GM18909 (cell line): ENCODE results near the gene BCL2.

Source experiments
- ATAC-seq: cut with Tn5 transposase; IDR thresholded peaks from one replicate; pipeline ENCODE4 v1.9.1; 2021; ENCODE audit warnings: mild to moderate bottlenecking; ENCODE audit not compliant: unreplicated experiment, poor library complexity

BCL2 gene

DNA sequence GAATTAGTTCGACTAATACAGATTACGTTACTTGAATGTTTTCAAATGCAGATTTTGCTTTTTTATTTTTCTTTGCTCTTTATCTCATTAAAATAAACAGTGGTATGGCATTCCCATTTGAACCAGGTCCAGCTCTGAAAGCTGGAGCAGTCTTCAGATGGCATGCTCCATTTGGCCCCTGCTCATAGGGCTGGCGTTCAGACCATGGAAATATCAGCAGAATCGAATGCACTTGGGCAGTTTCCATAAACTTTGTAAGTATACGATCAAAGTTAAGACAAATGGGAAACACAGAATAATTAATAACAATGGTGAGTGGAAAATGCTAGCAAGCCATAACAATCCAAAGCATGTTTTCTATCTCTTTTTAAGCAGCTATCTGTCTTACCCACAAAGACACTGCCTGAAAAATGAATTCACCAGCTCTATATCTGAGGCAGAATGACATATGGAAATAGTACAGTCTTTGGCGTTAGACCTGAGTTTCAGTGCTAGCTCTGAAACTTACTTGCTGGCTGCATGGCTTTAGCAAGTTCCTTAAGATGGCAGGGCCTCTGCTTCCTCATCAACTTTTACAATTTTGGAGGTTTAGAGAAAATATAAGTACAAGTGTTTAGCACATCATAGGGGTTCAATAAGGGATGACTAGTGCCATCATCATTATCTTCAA is 131.6 kb downstream of the BCL2 start:
- peak; percentile 41 for ATAC-seq

DNA sequence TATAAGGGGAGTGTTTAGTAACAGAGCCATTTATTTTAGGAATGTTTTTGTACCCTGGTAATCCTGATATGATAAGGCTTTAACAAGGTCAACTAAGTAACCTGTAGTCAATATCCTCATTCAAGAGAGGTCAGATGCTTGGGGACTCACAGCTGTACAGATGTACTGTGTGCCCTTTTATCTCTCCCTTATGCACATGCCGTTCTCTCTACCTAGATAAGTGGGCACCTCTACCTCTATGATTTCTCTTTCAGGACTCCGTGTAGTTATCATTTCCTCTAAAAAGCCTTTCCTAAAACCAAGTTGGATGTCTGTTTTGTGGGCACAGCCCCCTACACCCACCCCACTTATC is 132.4 kb downstream of the BCL2 start:
- no peak for ATAC-seq

DNA sequence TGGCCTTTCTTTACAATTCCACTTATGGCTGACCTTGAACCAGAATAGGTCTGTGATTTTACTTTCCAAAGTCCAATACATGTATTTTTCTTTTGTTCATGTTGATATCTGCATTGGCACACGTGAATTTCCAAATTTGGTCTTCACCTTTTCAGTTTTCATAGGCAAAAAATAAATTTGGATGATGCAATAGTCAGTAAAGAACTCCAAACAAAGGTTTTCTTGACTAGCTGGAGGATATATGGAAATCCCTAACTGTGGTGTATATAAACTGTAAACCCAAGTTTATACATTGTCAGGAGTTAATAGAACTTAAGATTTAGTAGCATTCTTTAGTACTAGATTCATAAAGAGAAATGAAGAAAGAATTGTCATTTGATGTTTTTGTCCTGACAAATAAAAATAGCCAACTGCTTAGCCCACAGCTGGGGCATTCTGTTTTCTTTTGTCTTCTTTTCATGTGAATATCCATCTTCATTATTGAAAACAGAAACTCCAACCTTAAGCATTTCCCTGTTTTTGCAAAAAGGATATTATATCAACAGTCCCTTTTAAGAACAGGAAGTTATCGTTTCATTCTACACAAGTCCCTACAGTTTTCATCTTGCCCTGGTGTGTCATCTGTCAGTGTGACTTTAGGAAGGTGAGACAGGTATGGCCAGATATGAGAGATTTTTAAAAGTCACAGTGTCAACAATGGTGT is 132.9 kb downstream of the BCL2 start:
- ATAC-seq = no peak

DNA sequence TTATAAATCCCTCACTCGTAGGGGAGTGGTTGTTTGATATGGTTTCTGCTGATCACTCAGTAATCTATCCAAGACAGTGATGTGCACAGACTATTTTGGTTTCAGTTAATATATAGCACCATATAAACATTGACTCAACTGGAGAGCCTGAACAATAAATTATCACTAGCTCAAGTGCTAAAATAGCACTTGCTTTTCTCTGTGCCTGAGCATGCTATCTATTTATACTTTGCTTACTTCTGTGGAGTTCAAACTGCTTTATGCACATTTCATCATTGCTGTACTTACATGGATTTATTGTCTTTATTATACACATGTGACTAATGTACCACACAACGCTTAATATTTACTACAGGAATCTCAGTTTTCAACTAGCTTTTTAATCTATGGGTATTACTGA is 133.6 kb downstream of the BCL2 start:
- no peak for ATAC-seq

DNA sequence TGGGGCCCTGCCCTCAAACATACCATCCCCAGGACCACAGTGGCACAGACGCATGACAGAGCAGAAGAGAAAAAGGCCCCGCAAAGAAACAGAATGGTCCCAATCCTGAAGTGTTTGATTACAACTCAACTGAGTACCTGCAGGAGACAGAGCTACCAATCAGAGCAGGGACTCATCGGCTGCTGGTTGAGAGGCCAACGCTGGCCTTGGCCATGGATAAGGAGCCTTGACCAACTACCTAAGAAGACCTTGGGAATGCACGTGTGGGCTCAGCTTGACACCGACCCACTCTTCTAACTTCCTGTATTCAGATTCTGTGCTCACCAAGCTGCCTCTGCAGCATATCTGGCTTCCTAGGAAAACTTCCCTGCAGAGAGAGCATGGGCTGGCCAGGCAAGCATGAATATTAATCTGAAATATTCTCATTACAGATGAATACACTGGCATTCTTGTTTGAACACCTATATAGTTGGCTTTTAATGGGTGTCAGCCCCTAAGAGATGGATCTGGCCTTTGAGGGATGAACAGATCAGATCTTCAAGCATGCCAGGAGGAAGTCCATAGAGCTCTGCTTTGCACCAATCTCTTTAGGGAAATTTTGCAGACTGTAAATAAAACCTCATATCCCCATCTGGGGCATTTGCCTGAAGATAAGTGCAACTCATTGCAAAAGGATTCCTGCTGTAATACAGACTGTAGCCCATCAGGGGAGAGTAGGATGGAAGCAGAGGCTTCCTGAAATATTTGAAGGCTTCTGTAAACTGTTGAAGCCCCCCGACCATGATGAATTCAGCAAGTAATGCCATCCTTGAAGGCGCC is 135.4 kb downstream of the BCL2 start:
- no peak for ATAC-seq

DNA sequence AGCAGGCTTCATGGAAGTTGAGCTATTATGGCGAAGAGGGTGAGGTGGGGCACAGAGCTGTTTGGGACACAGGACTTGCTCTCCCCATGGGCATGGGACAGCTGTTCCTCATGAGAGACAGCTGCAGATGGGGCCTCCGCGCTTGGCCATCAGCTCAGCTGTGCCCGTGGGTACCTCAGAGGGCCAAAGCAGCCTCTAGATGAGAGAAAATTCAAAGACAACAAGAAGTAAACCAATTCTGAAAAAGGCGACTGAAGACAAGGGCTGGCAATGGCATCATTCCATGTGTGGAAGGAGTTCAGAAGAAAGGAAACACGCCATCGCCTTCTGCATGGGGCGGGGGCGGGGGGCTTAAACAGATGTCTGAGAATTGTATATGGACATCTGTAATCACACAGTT is 136.2 kb downstream of the BCL2 start:
- ATAC-seq = no peak

DNA sequence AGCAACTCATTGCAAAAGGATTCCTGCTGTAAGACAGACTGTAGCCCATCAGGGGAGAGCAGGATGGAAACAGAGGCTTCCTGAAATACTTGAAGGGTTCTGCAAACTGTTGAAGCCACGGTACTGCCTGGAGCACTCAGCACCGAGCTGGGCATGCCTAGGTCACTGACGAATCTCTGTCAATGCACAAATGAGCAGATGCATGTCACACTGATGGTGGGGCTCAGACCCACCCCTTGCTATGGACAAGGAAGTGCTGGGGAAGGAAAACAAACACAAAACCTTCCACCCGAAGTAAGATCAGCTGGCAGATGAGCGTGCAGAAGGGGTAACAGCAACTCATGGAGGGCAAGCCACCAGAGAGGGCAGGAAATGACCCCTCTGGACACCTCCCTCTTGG is 136.7 kb downstream of the BCL2 start:
- no peak for ATAC-seq

DNA sequence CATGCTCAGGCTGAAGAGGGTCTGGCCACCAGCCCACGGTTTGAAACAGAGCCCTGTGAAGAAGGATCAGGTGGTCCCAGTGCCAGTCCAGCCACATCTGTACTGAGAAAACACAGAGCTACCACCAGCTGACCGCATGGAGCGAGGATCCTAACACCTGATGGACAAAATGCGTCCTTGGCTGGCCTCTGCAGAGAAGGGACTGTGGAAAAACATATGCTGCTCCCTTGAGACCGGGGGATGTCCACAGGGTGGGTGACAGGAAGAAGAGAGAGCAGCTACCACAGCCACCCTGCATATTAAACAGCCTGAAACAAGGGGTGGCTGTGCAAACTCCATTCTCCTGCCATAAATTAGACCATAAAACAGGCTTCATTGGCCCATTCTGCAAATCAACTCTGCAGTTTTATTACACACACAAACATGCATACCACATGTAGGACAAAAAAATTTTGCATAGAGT is 137.2 kb downstream of the BCL2 start:
- no peak for ATAC-seq

DNA sequence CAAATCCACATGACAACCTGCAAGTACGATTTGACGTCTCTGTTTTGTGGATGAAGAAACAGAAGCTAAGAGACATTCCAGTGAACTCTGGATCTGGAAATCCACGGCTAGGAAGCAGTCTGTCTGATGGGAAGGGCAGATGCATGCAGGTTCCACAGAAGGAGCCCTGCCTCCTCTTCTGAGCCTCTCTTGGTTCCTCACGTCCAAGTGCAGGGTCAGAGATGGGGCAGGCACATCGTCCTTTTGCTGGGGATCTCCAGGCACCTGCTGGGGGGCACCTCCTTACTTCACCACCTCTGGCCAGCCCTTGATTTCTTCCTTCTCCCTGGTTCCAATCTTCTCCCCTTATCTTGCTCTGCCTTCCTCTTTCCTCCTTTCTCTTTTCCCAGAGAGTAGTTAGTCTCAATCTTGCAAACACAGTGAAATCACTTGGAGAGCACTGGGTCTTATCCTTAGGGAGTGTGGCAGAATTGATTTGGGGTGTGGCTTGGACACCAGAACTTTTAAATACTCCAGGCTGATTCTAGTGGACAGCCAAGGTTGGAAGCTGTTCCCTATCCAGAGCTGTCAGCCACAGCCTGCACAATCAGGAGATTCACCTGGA is 137.8 kb downstream of the BCL2 start:
- ATAC-seq = no peak

DNA sequence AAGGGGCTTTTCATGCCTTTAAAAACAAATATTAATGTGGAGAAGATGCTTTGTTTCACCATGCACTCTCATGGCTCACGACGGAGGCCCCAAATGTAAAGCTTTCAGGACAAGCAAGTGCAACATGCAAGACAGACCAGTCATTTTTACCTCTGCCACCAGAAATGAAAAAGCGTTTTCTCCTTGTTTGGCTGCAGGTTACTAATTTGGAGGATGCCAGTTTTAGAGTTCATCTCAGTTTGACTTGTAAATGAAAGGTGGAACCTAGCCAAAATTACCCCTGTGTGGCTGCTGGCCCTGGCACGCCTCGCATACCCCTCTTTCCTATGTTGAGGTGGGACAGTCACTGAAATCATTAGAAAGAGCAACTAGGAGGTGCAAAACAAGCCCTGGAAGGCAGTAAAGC is 138.6 kb downstream of the BCL2 start:
- ATAC-seq = peak; percentile 59

DNA sequence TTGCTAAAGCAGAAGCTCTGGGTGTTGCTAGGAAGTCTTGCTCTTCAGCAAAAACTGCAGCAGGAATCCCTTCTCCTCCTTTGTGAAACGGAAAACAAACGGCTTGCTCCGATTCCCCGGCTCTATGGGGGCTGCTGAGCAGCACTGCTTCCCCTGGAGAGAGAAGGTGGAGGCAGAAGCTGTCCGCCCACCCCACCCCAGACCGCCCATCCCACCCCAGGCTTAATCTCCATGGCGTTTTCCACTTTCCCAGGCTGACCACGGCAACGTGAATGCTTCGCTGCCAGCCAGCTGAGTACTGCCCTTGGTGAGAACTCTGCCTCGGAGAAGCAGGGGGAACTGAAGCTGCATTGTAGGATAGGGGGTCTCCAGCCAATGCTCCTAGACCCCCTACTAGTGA is 139.2 kb downstream of the BCL2 start:
- ATAC-seq = no peak

DNA sequence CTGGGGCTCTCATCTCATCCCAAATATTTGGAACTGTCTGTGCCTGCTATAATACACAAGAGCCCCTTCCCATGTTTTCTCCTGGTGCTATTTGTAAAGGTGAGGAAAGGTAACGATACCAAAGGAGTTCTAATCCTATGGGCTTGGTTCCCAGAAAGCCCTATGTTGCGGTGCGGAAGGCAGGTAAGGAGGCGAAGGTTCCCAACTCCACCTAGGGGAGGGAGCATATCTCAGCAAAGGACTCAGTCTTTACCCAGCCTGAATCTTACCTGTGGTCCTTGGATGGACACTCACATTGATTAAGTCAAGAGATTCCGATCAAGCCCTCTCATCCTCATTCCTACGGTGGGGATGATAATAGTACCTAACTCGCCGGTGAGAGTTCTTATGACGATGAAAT is 140.1 kb downstream of the BCL2 start:
- no peak for ATAC-seq

DNA sequence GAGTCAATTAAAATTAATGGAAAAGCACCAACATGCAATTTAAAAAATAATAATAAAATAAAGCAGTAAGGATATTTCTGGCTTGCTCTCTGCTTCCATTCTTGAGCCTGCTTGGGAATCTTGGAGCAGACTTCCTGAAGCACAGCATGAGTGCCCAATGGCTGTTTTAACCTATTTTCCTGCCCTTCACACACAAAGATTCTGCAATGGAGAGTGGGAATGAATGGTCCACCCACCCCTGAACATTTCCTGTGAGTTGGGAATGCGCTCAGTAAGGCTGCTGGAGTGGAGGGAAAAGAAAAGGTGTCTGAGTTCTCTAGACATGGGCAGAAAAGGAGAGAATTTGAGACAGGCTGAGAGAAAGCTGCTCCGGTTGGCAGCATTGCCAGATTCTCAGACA is 140.6 kb downstream of the BCL2 start:
- ATAC-seq = no peak

DNA sequence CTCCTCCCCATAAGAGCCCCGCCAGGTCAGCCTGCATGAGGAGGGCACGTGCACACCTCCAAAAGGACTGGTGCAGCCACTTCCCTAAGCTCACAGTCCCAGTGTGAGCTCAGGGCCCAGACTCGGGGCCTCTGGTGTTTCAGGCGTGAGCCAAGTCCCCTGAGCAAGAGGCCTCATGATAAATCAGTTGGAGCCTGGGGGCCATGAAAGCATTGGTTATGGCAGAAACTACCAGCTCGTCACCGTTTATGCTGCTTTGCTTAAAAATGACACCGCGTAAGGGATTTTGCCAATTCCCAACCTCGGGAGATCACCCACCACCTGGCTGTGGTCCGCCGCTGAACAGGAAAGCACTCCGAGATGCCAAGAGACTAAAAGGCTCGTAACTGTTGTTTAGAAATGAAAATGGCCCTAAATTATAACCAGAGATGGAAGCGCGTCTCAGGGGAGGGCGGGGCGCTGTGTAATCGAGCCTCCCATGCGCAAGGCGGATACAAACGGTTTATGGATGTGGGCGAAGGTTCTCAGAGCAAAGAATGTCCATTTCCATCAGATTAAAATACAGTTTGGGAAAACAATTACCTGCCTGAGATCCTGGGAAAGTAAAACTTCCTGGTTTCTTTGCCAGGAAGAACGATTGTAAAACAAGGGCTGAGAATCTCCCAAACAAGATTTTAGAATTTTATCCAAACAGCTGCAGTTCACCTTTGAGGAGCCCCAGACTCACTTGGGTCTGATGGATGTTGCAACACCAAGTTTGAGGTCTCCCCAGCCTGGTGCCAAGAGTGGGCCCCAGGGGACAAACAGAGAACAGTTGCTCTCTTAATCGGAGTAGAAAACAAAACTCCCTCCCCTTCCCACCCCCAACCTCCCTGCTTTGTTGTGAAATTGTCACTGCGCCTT is 141.4 kb downstream of the BCL2 start:
- peak; percentile 31 for ATAC-seq

DNA sequence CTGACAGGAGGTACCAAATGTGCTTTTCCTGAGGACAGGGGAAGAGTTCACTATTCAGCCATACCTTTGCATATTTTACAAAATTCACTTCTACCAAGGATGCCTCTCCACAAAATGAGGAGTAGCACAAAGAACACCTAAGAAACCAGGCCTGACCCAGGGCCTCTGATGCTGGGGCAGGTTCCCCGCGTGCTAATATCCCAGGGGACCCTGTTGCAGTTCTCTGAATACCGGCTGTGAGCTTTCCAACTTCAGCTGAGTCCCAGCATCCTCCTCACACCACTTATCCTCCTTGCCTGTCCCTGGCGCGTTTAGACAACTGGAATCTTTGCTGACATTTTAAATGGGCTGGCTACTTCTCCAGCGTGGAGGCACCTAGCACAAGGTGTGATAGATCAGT is 142.3 kb downstream of the BCL2 start:
- ATAC-seq = no peak

DNA sequence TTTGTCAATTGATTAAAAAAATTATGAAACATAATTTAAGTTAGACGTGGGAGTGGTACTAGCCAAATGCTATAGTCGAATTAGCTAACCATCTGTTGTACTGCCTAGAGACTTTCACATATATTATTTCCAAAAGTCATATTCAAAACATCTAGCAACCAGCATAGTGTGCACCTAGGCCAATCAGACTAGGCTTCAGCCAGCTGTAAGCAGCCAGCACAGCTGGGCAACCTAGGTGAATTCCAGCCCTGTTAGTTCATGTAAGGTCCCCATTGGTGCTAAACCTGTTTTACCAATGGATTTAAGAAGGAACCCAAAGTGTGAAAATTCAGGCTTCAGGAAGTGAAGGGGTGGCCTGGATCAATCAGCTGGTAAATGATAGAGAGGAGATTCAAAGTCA is 144.3 kb downstream of the BCL2 start:
- ATAC-seq = peak; percentile 50

DNA sequence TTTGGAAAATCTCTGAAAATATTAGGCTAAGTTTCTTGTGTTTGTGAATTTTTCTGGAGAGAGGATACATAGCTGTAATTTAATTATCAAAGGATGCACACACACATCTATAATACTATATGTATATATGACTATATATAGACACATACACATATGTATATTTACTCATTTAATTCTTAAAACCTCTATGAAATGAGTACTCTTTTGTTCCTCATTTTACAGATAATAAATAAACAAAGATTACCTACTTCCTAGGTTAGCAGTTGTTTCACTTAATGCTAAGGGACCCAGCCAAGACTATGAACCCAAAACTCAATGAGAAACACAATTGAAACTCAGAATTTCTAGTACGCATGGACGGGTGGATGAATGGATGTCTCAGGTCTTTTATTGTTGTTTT is 145.6 kb downstream of the BCL2 start:
- ATAC-seq = no peak

DNA sequence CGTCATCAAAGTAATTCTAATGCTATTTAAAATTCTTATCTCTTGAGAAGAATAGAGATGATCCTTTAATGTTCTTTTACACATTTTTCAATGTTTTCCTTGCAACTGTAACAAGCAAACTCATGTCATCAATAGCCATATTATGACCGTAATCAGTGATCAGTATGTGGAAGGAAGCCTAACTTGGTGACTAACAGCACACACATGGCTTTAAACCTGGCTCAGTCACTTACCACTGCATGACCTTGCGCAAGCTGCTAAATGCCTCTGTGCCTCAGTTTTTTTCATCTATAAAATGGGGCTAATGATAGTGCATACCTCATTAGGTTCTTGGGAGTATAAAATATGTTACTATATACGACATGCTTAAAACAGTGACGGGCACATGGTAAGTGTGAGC is 149.7 kb downstream of the BCL2 start:
- ATAC-seq = no peak

DNA sequence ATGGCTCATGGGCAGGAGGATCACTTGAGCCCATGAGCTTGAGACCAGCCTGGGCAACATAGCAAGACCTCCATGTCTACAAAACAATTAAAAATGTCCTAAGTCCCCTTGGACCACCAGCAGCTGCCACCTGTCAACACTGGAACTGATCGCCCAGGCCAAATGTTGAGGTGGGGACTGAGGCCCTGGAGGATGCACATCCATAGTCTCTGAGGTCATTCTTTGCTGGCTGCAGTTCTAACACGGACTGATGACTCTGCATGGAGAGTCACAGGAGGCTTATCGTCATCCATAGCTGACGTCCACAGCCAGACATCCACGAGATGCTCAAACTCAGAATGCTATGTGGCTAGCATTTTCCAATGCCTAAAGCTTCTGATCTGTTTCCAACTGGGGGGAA is 151.3 kb downstream of the BCL2 start:
- no peak for ATAC-seq

DNA sequence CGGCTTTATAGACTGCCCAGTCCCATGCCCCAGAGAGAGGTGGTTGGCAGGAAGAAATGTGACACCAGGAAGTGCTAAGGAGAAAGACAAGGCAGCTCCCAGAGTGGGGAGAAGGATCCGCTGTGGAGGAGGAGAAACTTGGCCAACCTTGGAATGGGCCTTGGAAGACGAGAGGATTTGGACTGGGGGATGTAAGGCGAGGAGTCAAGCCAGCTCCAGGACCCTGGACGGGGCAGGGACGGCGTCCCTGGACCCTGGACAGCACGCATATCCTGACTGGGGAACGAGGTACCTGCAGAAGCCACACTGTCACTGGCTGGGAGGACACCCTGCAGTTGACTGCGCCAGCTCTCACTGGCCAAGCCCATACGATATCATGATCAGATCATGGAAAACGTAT is 153.4 kb downstream of the BCL2 start:
- no peak for ATAC-seq
